ENCODE measurements around the gene TSPAN1.

TSPAN1 gene, protein sequence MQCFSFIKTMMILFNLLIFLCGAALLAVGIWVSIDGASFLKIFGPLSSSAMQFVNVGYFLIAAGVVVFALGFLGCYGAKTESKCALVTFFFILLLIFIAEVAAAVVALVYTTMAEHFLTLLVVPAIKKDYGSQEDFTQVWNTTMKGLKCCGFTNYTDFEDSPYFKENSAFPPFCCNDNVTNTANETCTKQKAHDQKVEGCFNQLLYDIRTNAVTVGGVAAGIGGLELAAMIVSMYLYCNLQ

GRCh38 chr1:46174448-46175231 lies at the start of gene TSPAN1:
Gene TSPAN1, plus strand, starts transcription at chr1:46175087. Its CDS starts 6,021 bp downstream, at chr1:46181108.
- no peak for TF ChIP-seq GATA2 (IDR thresholded peaks at IDR 0.05; ENCODE audit: low read depth, low read length)
- no peak for TF ChIP-seq GATA3 (IDR thresholded peaks at IDR 0.05; ENCODE audit: low read depth, low read length)

- no peak for TF ChIP-seq GATA3 (IDR thresholded peaks at IDR 0.05; ENCODE audit: low read depth, low read length)
- no peak for TF ChIP-seq GATA2 (IDR thresholded peaks at IDR 0.05; ENCODE audit: low read depth, low read length)
Observed at GRCh38 chr1:46128344-46128743, 46.5 kb upstream of the TSPAN1 start.

GRCh38 chr1:46130121-46130520 lies 44.8 kb upstream of the TSPAN1 start:
- TF ChIP-seq GATA2 (IDR thresholded peaks at IDR 0.05; ENCODE audit: low read depth, low read length): no peak
- no peak for TF ChIP-seq GATA3 (IDR thresholded peaks at IDR 0.05; ENCODE audit: low read depth, low read length)

- TF ChIP-seq GATA2 (IDR thresholded peaks at IDR 0.05; ENCODE audit: low read depth, low read length): no peak
- TF ChIP-seq GATA3 (IDR thresholded peaks at IDR 0.05; ENCODE audit: low read depth, low read length): no peak
Observed at GRCh38 chr1:46130606-46131005, 44.3 kb upstream of the TSPAN1 start.

DNA sequence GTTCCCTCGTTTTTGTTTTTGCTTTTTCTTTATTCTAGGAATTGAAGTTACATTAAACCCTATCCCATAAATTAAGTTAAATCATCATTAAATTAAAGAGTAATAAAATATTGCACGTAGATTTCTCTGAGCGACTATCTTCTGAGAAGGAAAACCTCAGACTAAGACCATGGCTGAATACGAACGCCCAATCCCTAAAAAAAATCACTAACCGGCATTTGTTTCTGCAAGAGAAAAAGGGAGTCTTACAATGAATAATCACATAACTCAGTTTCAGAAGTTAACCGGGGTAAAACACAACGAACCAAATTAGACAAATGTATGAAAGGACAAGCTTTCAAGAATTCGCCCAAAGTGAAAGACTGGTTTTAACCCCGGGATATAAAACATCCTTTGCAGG lies 43.8 kb upstream of the TSPAN1 start:
- no peak for TF ChIP-seq GATA2 (IDR thresholded peaks at IDR 0.05; ENCODE audit: low read depth, low read length)
- no peak for TF ChIP-seq GATA3 (IDR thresholded peaks at IDR 0.05; ENCODE audit: low read depth, low read length)

GRCh38 chr1:46131712-46132528 lies 43.0 kb upstream of the TSPAN1 start:
- TF ChIP-seq GATA2 (IDR thresholded peaks at IDR 0.05; ENCODE audit: low read depth, low read length) (no peak), GATA3 (IDR thresholded peaks at IDR 0.05; ENCODE audit: low read depth, low read length) (no peak)

DNA sequence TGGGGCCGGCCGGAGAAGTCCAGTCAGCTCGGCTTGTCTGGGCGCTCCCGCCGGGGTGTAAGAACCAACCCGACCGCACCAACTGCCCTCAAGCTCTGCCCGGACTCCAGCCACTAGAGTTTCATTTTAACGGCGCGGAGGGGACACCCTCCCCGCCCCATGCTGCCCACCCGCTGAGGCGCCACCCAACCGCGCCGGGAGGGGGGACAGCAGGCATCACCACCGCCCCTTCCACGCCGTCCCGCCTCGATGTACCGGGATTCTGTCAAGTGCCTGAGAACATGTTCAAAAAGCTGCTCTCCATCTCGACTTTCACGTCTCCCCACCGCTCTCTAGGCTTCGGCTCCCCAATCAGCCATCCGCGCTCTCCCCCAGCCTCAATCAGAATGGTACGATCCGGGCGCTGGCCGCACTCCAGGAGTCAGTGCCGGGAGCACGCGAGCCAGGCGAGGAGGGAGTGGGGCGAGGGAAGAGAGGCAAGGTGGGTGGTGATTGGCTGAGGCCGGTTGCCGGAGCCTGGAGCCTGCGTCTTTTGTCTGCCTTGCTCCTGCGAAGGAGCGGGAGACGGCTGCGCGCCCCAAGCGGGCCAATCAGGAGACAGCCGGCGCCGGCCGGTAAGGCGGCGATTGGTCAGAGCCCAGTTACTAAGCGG lies 42.2 kb upstream of the TSPAN1 start, which contains the start of gene PIK3R3:
Gene PIK3R3, minus strand, starts transcription at position 101 of the 652 bp plus-strand sequence. CDS start 677 bp downstream, outside the sequence.
- no peak for TF ChIP-seq GATA2 (IDR thresholded peaks at IDR 0.05; ENCODE audit: low read depth, low read length)
- no peak for TF ChIP-seq GATA3 (IDR thresholded peaks at IDR 0.05; ENCODE audit: low read depth, low read length)

GRCh38 chr1:46133181-46133658 lies 41.7 kb upstream of the TSPAN1 start:
- no peak for TF ChIP-seq GATA3 (IDR thresholded peaks at IDR 0.05; ENCODE audit: low read depth, low read length)
- TF ChIP-seq GATA2 (IDR thresholded peaks at IDR 0.05; ENCODE audit: low read depth, low read length): no peak

- TF ChIP-seq GATA3 (IDR thresholded peaks at IDR 0.05; ENCODE audit: low read depth, low read length): no peak
- TF ChIP-seq GATA2 (IDR thresholded peaks at IDR 0.05; ENCODE audit: low read depth, low read length): no peak
Observed at GRCh38 chr1:46133781-46134350, 41.0 kb upstream of the TSPAN1 start.

GRCh38 chr1:46134660-46135331 lies 40.1 kb upstream of the TSPAN1 start:
- TF ChIP-seq GATA3 (IDR thresholded peaks at IDR 0.05; ENCODE audit: low read depth, low read length): no peak
- TF ChIP-seq GATA2 (IDR thresholded peaks at IDR 0.05; ENCODE audit: low read depth, low read length): no peak

- no peak for TF ChIP-seq GATA2 (IDR thresholded peaks at IDR 0.05; ENCODE audit: low read depth, low read length)
- no peak for TF ChIP-seq GATA3 (IDR thresholded peaks at IDR 0.05; ENCODE audit: low read depth, low read length)
Observed at GRCh38 chr1:46136711-46137110, 38.2 kb upstream of the TSPAN1 start.

DNA sequence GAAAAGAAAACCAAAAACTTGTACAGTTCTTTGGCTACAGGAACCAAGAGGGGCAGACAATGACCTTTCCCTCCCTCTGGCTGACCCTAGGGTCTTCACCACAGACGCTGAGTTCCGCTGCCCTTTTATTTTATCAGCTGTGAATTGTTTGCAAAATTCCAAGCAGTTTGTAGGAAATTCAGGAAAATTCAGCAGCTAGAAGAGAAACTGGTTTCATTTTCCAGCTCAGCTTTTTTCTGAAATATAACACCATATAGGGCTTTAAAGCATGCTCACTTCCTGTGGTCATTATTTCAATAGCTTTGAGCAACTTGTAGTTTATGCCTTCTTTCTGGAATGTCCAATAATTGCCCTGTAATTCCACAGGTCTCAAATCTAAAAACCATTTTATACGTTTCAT lies 37.0 kb upstream of the TSPAN1 start:
- TF ChIP-seq GATA3 (IDR thresholded peaks at IDR 0.05; ENCODE audit: low read depth, low read length) (no peak), GATA2 (IDR thresholded peaks at IDR 0.05; ENCODE audit: low read depth, low read length) (no peak)

- TF ChIP-seq GATA3 (IDR thresholded peaks at IDR 0.05; ENCODE audit: low read depth, low read length) (no peak), GATA2 (IDR thresholded peaks at IDR 0.05; ENCODE audit: low read depth, low read length) (no peak)
Observed at GRCh38 chr1:46148318-46148717, 26.6 kb upstream of the TSPAN1 start.

All from SH-SY5Y (cell line).